ENCODE measurements around the gene EVA1C. TPM values are rescaled to one million over a fixed set of nuclear protein-coding genes. Genes with fewer than 3 reads are reported as not detected.
A peak's percentile ranks its signal among the peaks of the same experiment; 100 is the strongest.
"Not testable (repeated sequence)": the region's sequence is repeated elsewhere in the genome, so short reads cannot be mapped to it uniquely, and the experiment has no call there.

The EVA1C gene
- total RNA-seq, 1 donor from 2014 or later, result 1.0 TPM

GRCh38 chr21:32558106-32558505, 145.6 kb downstream of the EVA1C start:
- peak; percentile 28 for DNase-seq (ENCODE audit: low read depth)

GRCh38 chr21:32559006-32559610, 146.6 kb downstream of the EVA1C start:
- no peak for DNase-seq (ENCODE audit: low read depth)

GRCh38 chr21:32560896-32561295, 148.4 kb downstream of the EVA1C start:
- DNase-seq (ENCODE audit: low read depth), result no peak

- not testable (repeated sequence) for DNase-seq (ENCODE audit: low read depth)
These were observed 149.0 kb downstream of the EVA1C start for GRCh38 chr21:32561476-32561875.

- peak; percentile 57 for DNase-seq (ENCODE audit: low read depth)
These were observed 149.9 kb downstream of the EVA1C start for GRCh38 chr21:32562426-32562825.

GRCh38 chr21:32562915-32563314, 150.4 kb downstream of the EVA1C start:
- DNase-seq (ENCODE audit: low read depth), result no peak

Other genes starting within 250 kb of the EVA1C start
- gene MIS18A, start 133.7 kb upstream of the EVA1C start, total RNA-seq, result 6.2 and 7.6 TPM in 2 replicates
- gene MRAP, start 113.9 kb upstream of the EVA1C start, total RNA-seq, result not detected in 2 replicates
- 42.1 and 42.8 TPM in 2 replicates for gene URB1, start 19.7 kb upstream of the EVA1C start, total RNA-seq
- 0.83 and 3.3 TPM in 2 replicates for gene TCP10L, start 172.8 kb downstream of the EVA1C start, total RNA-seq
- gene CFAP298, start 199.7 kb downstream of the EVA1C start, total RNA-seq, result 55.5 and 71.4 TPM in 2 replicates